ENCODE results near the gene IFIT5. TPM values are rescaled to one million over a fixed set of nuclear protein-coding genes. Genes with fewer than 3 reads are reported as not detected.

The IFIT5 gene
- total RNA-seq, 1 donor from 2014 or later, result 5.1 TPM

- no peak for TF ChIP-seq CTCF (IDR thresholded peaks at IDR 0.05; ENCODE audit: partially characterized antibody, unreplicated experiment)
Observed at GRCh38 chr10:89377705-89378637, 36.4 kb upstream of the IFIT5 start, which contains the start of gene IFIT1B. TSS of gene IFIT1B (plus strand) at chr10:89378056. CDS start at chr10:89378136, 80 bp downstream.

GRCh38 chr10:89379103-89379502 lies 35.3 kb upstream of the IFIT5 start:
- H3K4me3 Mint-ChIP-seq (ENCODE audit: unreplicated experiment), result no peak overlapping the region
- no peaks in the 10 kb centered on the region for H3K36me3 Mint-ChIP-seq (ENCODE audit: unreplicated experiment)
- H3K4me1 Mint-ChIP-seq (ENCODE audit: low read depth, unreplicated experiment), result no peaks in the 10 kb centered on the region
- no peak for TF ChIP-seq CTCF (IDR thresholded peaks at IDR 0.05; ENCODE audit: partially characterized antibody, unreplicated experiment)
- H3K27me3 Mint-ChIP-seq (ENCODE audit: unreplicated experiment), result no peaks in the 10 kb centered on the region
- DNase-seq, result no peak
- H3K27ac Mint-ChIP-seq (ENCODE audit: unreplicated experiment), result no peak overlapping the region
- H3K9me3 Mint-ChIP-seq (ENCODE audit: unreplicated experiment), result no peaks in the 10 kb centered on the region

More at GRCh38 chr10:89377705-89378637, 36.4 kb upstream of the IFIT5 start, which contains the start of gene IFIT1B:
- Mint-ChIP-seq H3K4me3 (ENCODE audit: unreplicated experiment) (no peak within 1 kb of the TSS), H3K27ac (ENCODE audit: unreplicated experiment) (no peak within 1 kb of the TSS), H3K36me3 (ENCODE audit: unreplicated experiment) (no peaks in the 10 kb centered on the region), H3K4me1 (ENCODE audit: low read depth, unreplicated experiment) (no peaks in the 10 kb centered on the region), H3K9me3 (ENCODE audit: unreplicated experiment) (no peaks in the 10 kb centered on the region), H3K27me3 (ENCODE audit: unreplicated experiment) (no peaks in the 10 kb centered on the region)
- DNase-seq, result no peak

DNA sequence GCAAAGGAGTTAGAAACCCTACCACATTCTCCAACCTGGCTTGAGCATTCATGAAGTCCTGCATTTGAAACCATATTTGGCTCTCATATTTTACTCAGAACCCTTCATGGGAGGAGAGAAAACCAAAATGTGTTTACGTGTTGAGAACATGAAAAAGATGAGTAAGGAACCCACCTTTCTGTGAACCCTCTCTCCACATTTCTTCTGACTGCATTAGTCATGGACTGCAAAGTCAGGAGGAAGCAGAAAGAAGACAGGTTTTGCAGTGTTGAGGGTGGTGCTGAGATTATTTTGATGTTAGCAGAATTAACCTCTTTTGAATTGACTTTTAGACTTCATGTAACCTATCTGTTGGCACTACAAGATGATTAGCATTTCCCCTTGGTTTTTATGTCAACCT lies 31.6 kb upstream of the IFIT5 start:
- DNase-seq, result no peak
- no peak for TF ChIP-seq CTCF (IDR thresholded peaks at IDR 0.05; ENCODE audit: partially characterized antibody, unreplicated experiment)
- H3K27me3 Mint-ChIP-seq (ENCODE audit: unreplicated experiment), result no peaks in the 10 kb centered on the region
- H3K4me3 Mint-ChIP-seq (ENCODE audit: unreplicated experiment), result no peak overlapping the region
- no peak overlapping the region for H3K27ac Mint-ChIP-seq (ENCODE audit: unreplicated experiment)
- H3K9me3 Mint-ChIP-seq (ENCODE audit: unreplicated experiment), result no peaks in the 10 kb centered on the region
- no peaks in the 10 kb centered on the region for H3K4me1 Mint-ChIP-seq (ENCODE audit: low read depth, unreplicated experiment)
- H3K36me3 Mint-ChIP-seq (ENCODE audit: unreplicated experiment), result no peaks in the 10 kb centered on the region

DNA sequence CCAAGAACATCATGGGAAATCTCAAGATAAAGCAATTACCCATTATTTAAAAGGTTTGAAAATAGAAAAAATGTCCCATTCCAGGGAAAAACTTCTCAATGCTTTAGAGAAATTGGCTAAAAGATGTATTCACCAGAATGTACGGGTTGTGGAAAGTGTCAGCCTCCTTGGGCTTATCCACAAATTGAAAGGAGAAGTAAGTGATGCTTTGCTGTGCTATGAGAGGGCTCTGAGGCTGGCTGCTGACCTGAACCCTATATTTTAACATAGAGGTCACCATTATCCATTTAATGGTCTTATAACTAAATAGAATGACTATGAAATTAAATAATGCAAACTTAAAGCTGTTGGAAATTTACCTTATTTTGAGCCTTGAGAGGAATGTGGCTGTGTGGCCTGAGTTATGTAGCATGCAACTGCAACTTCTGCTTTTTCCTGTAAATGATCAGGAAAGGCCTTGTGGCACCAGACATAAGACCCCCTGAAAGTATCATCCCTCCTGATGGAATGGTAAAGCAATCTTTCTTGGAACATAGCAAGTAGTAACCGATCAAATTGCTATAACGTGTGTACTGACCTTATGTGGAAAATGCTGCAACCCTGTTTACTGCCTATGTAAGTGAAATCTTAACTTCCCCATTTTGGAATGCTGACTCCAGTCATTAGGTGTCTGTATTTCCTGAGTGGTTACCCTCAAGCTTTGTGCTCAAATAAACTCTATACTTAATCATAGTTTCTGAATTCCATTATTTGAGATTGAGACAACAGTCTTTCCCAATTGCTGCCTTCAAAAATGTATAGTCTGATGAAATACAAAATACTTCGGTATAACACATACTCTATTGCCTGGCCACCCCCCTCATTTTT lies 29.7 kb upstream of the IFIT5 start:
- DNase-seq, result no peak
- TF ChIP-seq CTCF (IDR thresholded peaks at IDR 0.05; ENCODE audit: partially characterized antibody, unreplicated experiment), result no peak
- Mint-ChIP-seq H3K4me1 (ENCODE audit: low read depth, unreplicated experiment) (no peaks in the 10 kb centered on the region), H3K27me3 (ENCODE audit: unreplicated experiment) (no peaks in the 10 kb centered on the region), H3K4me3 (ENCODE audit: unreplicated experiment) (no peak overlapping the region), H3K36me3 (ENCODE audit: unreplicated experiment) (no peaks in the 10 kb centered on the region), H3K9me3 (ENCODE audit: unreplicated experiment) (no peaks in the 10 kb centered on the region), H3K27ac (ENCODE audit: unreplicated experiment) (no peak overlapping the region)

Data from glutamatergic neuron (in vitro differentiated cells).